NOMO-1 treated with DMSO at 0.1 percent for 48 hours (cell line): Measurements from ENCODE around the gene TLCD3A.
"Not testable (repeated sequence)": the region's sequence is repeated elsewhere in the genome, so short reads cannot be mapped to it uniquely, and the experiment has no call there.

Experiments used
- DNase-seq: peaks from one replicate; lab custom pipeline; 2025; ENCODE audit not compliant: unreplicated experiment; lab: John Stamatoyannopoulos, UW

Gene TLCD3A

DNA sequence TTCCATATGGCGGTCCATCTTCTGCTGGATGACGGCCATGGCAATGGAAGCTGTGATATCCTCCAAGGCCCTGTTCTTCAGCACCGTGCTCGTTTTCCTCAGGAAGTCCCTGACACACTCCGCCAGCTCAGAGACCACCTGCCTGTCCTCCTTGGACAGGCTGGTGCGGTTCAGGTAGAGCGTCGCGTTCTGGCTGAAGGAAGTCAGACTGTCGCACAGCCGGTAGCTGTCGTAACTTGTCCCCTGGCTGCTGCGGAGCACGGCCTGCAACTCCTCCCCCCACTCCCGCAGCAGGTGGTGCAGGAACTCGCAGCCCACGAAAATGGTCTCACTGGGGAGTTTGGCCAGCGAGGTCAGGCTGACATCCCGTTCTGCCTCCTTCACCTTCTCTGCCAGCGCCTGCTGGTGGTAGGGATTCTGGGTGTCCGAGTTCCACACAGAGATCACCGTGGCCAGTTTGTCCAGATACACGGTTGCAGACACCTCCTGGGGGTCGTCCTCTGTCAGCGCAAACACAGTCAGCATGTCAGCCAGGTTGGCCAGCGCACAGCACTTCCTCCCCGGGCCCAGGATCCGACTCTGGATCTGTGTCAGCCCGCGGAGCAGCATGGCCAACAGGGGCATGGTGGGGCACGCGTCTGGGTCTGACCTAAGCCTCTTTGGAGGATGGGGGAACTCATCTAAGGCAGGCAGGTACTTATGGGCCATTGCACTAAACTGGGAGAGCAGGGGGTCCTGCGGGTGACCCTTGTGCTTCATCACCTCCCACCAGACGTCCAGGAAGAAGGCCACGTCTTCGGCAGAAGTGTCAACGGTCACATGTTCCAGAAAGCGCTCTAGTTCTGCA lies 14.6 kb downstream of the TLCD3A start:
- no peak for DNase-seq

DNA sequence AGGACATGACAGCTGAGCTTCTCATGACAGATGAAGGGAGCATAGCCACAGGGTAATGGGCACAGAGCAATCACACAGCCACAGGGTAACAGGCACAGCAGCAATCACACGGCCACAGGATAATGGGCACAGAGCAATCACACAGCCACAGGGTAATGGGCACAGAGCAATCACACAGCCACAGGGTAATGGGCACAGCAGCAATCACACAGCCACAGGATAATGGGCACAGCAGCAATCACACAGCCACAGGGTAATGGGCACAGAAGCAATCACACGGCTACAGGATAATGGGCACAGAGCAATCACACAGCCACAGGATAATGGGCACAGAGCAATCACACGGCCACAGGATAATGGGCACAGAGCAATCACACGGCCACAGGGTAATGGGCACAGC lies 16.2 kb downstream of the TLCD3A start:
- not testable (repeated sequence) for DNase-seq

DNA sequence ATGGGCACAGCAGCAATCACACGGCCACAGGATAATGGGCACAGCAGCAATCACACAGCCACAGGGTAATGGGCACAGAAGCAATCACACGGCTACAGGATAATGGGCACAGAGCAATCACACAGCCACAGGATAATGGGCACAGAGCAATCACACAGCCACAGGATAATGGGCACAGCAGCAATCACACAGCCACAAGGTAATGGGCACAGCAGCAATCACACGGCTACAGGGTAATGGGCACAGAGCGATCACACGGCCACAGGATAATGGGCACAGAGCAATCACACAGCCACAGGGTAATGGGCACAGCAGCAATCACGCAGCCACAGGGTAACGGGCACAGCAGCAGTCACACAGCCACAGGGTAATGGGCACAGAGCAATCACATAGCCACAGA lies 17.0 kb downstream of the TLCD3A start:
- DNase-seq, result not testable (repeated sequence)

DNA sequence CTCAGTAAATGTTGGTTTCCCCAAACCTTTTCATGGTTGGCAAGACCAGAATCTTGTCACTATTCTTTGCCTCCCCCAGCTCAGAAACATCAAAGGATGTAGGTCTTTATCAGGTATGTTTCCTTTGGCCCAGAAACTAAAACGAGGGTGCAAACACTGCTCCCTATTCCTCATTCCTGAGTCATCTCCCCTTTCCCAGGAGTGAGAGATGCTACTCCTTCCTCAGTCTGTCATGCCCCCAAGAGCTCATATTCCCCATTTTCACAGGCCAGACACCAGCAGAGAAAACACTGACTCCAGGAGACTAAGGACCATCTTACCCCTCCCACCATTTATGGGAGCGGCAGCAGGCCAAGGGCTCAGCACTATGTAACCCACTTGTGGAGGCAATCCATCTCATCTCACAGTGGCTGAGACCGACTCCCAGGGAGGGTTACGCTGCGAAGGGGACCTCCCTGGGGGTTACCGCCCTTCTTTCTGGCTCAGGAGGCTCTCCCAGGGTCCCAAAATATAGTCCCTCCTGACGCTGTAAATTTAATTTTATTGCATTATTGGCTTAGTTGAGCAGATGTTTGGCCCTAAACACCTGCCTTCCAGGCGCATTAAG lies 18.1 kb downstream of the TLCD3A start:
- no peak for DNase-seq

DNA sequence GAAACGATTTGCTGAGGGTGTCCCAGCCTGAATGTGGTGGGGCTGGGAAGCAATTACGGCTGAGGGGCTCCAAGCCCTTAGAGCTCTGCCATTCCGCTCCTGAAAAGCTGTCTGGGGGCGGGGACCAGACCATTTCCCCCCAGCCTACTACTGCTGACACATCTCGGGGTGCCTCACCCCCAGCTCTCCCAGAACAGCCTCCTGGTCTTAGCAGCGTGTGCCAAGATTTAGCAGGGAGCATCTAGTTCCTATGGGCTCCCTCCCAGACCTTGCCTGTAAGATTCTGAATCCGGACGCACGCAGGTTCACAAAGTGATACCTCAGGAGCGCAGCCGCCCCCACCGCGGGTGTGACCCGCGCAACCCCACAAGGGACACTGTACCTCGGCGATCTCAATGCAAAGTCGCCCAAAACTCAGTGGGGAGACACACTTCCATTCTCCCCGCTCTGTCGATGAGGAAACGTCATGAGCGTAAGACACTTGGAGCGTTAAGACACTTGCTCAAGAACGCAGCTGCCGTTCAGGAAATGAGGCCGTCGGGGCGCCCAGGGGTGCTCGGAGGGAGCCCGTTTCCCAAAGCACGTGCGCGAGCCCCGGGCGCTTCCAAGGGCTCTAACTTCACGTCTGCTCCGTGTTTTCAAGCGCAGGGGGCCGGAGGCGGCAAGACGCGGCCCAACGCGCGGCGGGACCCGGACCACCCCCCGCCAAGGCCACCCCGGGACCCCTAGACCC lies 19.0 kb downstream of the TLCD3A start:
- DNase-seq, result peak; percentile 57

DNA sequence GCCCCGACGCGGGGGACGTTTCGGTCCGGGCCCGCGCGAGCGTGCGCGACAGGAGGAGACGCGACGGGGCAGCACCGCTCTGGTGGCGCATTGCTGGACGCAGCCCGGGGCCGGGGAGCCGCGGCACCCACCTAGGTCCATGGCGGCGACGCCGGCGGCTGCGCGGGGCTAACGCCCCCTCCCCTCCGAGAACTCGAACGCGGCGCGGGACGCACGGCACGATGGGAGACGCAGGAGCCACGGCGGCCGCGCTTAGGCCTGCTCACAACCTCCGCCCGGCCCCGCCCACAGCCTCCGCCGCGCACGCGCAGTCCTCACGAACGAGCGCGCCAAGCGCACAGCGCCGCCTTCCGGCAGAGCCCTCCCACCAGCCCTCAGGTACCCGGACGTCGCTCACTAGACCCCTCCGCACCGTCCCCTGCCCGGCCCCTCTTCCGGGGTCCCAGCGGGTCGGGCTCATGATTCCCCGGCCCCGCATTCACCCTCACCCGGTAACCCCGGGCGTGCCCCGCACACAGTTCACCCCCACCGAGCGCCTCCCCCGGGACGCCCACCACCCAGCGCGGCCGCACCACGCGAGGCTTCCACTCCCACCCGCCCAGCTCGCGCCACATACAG lies 19.7 kb downstream of the TLCD3A start, which contains the start of gene GEMIN4:
Gene GEMIN4 (minus strand): TSS at position 263 of the 618 bp plus-strand sequence. CDS start 122 bp downstream, at position 141.
- DNase-seq, result peak; percentile 85

DNA sequence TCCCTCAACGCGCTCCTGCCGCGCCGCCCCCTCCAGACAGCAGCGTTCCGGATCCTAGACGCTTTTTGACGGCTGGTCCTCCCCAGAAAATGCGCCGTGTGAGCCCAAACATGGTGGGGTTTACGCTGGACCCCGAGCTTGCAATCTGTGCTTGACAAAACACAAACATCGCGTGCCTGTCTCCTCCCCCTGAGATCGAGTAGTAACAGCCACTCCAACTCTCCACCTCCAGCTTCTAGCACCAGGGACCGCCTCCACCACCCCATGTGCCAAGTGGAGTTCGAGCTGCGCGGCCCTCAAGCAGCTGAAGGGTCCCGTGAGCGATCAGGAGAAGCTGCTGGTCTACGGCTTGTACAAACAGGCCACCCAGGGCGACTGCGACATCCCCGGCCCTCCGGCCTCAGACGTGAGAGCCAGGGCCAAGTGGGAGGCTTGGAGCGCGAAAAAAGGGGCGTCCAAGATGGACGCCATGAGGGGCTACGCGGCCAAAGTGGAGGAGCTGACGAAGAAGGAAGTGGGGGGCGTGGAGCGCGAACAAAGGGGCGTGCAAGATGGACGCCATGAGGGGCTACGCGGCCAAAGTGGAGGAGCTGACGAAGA lies 20.3 kb downstream of the TLCD3A start:
- DNase-seq, result peak; percentile 18

DNA sequence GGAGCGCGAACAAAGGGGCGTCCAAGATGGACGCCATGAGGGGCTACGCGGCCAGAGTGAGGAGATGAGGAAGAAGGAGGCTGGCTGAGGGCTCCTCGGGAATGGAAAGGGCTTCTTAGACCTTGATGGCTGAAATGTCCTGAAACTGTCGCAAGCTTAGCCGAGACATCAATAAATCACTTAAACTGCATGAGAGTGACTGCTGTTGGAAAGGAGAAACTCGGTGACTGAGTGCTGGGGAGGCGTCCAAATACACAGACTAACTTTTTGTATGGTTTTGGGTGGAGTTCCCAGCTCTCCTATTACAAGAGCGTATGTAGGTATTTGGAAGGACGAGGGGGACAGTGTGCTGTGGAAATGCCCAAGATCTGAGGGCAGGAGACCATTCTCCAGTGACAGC lies 21.0 kb downstream of the TLCD3A start:
- DNase-seq, result peak; percentile 7

DNA sequence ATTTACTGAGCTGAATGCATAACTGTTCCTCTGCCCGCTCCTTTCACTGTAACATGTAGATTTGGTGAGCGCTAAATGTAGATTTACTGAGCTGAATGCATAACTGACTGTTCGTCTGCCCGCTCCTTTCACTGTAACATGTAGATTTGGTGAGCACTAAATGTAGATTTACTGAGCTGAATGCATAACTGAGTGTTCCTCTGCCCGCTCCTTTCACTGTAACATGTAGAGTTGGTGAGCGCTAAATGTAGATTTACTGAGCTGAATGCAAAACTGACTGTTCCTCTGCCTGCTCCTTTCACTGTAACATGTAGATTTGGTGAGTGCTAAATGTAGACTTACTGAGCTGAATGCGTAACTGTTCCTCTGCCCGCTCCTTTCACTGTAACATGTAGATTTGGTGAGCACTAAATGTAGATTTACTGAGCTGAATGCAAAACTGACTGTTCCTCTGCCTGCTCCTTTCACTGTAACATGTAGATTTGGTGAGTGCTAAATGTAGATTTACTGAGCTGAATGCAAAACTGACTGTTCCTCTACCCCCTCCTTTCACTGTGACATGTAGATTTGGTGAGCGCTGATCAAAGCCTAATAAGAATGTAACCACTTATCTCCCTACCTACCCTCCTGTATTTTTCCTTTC lies 23.0 kb downstream of the TLCD3A start:
- not testable (repeated sequence) for DNase-seq

DNA sequence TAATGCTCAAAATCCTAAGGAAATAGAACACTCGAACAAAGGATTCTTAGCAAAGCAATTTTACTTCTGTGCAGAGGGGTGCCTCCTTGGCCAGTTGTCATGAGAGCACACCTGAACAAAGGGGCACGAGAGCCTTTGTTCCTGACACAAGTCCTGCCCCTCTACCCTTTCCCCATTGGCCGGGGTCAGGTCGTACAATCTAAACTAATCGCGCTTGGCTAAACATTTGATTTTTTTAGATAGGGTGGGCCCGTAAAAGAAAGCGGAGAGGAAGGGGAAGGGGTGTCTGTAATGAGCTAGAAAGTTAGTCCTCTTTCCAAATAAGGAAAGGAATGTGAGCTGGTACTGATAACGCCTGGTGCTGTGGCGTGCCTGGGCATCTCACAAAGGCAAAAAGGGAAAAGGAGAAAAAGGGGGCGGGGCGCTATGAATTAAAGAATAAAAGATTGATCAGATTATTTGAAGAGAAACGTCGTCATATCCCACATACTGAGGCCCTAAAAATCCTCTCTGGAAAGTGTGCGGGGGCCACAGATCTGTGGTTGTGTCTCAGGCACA lies 23.7 kb downstream of the TLCD3A start:
- DNase-seq, result not testable (repeated sequence)

DNA sequence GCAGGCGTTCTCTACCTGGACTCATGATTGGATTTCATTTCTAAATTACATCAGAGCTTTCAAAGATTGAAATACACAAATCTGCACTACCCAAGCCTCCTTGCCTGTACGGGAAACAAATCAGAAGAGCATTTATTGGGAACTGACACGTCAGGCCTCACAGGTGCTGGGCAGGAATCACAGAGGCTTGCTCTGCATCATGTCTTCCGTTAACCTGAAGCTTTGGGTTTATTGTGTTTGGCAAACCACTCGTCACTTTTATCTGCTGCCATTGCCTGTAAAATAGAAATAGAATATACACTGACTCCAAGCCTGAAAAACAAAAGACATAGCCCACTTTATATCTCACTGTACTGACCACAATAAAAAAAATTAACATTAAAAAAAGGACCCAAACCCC lies 27.6 kb downstream of the TLCD3A start:
- no peak for DNase-seq

DNA sequence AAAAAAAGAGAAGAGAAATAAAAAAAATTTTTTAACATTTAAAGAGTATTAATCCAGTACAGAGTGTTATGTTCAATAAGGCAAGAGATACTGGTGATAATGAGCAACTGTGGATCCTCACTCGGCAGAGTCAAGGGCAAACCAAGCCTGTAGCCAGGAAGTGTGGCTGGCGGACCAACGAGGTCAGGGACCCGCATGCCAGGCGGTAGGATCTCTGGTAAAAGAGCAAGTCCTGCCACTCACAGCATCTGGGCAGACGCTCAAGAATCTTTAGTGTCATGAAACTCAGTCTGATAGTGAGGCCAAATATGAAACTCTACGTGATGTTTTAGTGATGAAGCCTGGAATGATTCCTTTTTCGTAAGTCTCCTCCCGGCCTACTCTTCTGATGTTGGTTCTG lies 28.0 kb downstream of the TLCD3A start:
- DNase-seq, result no peak

DNA sequence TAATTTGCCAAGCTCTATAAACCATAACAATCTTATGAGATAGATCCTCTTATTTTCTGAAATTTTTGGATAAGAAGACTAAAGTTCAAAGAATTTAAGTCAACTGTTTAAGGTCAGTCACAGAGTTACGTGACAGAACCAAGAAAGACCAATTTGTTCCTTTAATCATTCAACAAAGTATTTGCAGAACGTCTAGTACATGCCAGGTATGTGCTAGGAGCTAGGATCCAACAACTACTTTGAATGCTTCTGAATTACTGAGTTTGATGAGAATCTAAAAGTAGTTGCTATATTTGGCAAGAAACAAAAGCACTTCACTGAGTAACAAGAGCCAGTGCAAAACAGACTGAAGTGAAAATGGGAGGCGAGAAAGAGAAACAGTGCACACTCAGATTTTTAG lies 34.7 kb downstream of the TLCD3A start:
- no peak for DNase-seq

DNA sequence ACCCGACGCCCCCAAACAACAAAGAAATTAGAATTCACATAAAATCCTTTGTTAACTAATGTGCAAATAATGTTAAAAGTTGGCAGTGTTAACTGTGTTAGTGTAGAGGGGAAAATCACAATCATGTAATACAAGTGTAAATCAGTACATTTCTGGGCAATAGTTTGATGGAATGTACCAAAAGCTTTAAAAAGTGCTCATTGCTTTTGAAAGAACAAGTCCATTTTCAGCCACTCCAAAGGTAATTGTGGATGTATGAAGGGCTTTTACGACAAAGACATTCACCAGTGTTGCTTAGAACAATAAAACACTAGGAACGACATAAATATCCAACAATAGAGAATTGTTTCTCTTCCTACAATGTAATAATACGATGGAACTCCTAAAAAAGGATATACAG lies 40.6 kb downstream of the TLCD3A start:
- no peak for DNase-seq

DNA sequence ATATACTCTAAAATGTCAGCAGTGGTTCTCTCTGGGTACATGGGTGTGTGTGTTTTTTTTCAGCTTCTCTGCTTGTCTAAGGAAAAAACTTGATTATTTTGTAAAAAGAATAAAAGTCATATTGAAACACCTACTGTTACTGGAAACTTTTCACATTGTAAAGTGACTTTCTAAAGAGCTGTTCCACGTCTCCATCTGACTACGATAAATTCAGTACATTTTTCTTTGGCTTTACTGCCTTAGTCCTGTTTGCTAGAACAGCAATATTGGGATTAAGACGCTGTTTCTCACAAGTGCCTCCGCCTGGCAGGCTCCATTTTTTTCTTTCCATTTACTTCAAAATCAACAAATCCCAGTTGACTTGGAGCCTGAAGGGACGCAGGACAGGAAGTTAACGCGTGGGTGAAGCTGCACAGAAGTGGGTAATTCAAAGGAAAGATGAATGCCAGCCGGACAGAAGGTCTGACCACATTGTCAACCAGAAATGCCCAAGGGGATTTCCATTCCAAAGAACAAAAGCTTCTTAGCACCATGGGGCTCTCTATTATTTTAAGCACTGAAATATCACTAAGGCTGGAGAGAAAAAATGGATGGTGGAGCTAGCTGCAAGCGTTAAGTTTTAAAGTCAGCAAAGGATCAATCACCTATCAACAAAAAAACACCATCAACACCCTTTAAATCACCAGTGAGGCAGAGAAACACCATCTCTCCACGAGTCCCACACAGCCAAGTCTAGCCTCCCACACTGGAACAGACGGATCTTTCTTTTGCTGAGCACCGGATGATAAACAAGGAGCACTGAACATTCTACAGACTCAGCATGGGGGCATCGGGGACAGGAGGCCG lies 41.3 kb downstream of the TLCD3A start:
- no peak for DNase-seq

DNA sequence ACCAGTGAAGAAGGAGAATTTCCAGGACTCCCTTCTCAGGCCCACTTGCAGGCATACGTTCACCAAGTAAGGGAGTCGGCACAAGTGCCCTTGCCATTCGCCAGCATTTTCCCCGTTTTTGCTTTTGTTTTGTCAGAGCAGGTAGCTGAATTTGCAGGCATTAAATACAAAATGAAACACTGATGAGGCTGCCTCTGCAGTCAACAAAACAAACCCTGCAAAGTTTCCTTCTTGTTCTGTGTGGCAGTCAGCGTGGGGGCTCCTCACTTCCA lies 41.9 kb downstream of the TLCD3A start:
- no peak for DNase-seq

DNA sequence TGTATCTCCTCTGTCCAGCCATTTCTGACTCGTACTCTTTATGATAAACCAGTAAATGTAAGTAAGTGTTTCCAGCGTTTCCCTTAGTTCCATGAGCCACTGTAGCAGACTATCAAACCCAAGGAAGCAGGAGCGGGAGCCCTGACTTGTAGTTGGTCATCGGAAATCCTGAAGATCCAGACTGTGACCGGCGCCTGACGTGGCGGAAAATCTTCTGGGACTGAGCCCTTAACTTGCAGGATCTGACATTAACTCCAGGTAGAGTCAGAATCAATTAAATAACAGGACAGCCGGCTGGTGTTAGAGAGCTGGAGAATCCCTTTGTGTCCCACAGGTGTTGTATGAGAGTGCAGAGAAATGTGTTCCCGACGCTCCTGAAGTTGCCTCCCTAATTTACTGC lies 45.7 kb downstream of the TLCD3A start:
- DNase-seq, result no peak

DNA sequence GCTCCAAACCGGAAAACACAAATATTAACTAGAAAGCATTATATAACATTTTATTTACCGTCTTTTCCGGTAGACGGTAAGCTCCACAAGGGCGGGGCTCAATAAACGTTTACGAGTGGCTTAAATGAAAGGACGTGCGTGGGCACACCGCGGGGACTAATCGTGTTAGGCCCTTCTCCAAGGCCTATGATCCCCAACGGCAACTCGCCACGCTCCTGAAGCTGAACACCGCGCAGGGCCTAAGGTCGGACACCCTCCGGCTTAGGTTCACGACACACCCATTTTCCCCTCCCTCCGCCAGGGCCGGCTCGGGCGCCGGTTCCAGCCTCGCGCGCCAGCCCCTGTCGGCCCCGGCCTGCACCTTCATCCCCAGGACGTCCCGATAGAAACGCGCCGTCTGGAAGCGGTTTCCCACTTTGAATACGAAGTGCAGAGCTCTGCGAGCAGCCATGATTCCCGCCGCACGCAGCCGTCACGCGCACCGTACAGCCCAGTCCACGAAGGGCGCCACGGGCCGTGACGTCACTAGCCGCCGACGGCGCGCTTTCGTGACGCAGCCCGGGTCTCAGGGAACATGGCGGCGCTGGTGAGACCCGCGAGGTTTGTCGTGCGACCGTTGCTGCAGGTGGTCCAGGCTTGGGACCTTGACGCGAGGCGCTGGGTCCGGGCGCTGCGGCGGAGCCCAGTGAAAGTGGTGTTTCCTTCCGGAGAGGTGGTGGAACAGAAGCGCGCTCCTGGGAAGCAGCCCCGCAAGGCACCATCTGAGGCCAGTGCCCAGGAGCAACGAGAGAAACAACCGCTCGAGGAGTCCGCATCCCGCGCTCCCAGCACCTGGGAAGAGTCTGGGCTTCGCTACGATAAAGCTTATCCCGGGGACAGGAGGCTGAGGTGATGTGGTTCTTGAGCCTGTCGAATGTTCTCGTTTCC lies 49.7 kb downstream of the TLCD3A start, which contains the start of the genes GLOD4 and MRM3:
Gene GLOD4 (minus strand): TSS at position 476 of the 927 bp plus-strand sequence. CDS start 25 bp downstream, at position 451.
Gene MRM3 (plus strand): TSS at position 549 of the 927 bp plus-strand sequence. CDS start 26 bp downstream, at position 575.
- peak; percentile 80 for DNase-seq
